GM15510 (cell line): ENCODE results near the gene KBTBD4.

Experiments
- POLR2A ChIP-seq: IDR thresholded peaks from 3 replicates; pipeline ENCODE4 v1.6.1; 2011; ENCODE audit warnings: borderline replicate concordance; ENCODE audit not compliant: insufficient read length; ENCODE audit errors: extremely low read depth

The KBTBD4 gene

DNA sequence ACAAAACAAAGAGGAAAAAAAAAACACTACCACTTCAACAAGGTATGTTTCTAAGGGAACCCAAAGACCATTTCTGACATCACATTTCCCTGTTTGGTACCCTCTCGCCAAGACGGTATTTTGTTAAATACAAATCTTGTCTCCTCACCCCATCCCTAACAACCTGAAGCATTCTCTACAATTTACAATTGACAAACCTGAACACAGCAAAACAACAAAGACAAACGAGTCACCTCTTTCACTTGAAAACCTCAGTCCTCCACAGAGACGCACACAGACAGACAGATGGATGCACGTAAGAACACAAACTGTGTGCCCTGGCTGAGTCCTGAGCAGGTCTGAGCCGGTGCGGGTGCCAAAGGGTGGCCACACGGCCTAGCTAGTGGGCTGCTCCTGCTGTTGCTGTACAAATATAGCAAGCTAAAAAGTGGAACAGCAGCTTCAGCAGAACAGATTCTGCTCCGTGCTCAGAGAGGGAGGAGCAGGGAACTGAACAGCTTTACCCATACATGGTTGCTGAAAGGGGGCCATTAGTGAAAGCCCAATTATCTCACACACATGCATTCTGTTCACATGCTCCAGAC is 54.4 kb downstream of the KBTBD4 start:
- no peak for TF ChIP-seq POLR2A

DNA sequence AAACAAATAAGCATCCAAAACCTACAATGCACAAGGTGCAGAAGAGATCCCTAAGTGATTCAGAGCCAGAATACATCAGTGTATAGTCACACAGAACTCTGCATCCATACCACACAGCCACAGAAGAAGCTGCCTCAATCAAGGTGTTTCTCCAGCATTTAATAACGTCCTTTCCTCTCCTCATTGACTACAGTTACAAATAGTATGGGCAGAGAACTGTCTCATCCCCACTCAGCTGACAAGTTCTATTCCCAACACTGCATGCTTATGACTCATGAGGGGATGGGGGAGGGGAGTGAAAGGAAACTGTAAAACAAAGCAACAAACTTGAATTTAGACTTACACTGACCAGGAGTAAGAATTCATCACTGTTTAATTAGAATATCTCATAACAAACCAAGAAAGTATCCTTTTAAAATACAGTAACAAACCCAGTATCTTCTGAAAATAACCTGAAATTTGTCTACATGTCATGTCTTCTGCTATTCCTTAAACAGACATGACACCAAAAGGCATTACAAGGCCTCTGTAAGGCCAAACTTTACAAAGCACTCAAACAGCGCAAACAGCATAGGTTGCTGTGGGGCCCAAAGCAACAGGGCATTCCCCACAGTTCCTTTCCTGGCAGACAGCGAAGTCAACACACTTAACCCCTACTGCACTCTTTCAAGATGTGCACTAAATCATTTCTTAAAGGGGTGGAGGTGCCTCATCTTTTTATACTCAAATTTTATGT is 55.1 kb downstream of the KBTBD4 start:
- TF ChIP-seq POLR2A, result no peak
